Measurements from ENCODE around the gene TBX15.

- TF ChIP-seq POLR2A (IDR thresholded peaks at IDR 0.05) = no peak
- TF ChIP-seq POLR2AphosphoS5 (IDR thresholded peaks at IDR 0.05) = no peak
Measured at GRCh38 chr1:119011706-119012105, 23.6 kb upstream of the TBX15 start.
